Coronary artery (tissue), 2 donors: ENCODE data around the gene SLC2A9.

Source experiments
- DNase-seq: peaks from one replicate; pipeline ENCODE4 v3.0.0-alpha.2; 2017; ENCODE audit warnings: low spot score
- H3K27ac ChIP-seq, 2 donors: fragments of 200-600 bp; sonication (generic); one replicate each; pipeline ENCODE4 v1.5.1; 2016 to 2019
- H3K4me3 ChIP-seq: fragments of 200-600 bp; sonication (generic); 2 replicates; pipeline ENCODE4 v1.5.1; 2016; ENCODE audit warnings: mild to moderate bottlenecking, moderate library complexity
- CTCF ChIP-seq: fragments of 200-600 bp; sonication (generic); IDR thresholded peaks from one replicate; pipeline ENCODE4 v1.5.1; 2019; ENCODE audit warnings: antibody characterized with exemption

SLC2A9 gene

GRCh38 chr4:9880406-9881197, 140.7 kb downstream of the SLC2A9 start:
- Histone ChIP-seq H3K27ac (no peak overlapping the region), H3K4me3 (no peak overlapping the region)
- no peak for TF ChIP-seq CTCF
- DNase-seq = no peak

- H3K27ac ChIP-seq = no peak overlapping the region
- no peak overlapping the region for H3K4me3 ChIP-seq
- no peak for DNase-seq
- TF ChIP-seq CTCF = no peak
Measured at GRCh38 chr4:9877123-9877522, 144.2 kb downstream of the SLC2A9 start.

- no peak overlapping the region for H3K4me3 ChIP-seq
- no peak overlapping the region for H3K27ac ChIP-seq
- no peak for DNase-seq
- TF ChIP-seq CTCF = no peak
Measured at GRCh38 chr4:9875516-9875915, 145.8 kb downstream of the SLC2A9 start.

- H3K4me3 ChIP-seq = no peak overlapping the region
- no peak for TF ChIP-seq CTCF
- no peak for DNase-seq
Measured at GRCh38 chr4:9874385-9874784, 146.9 kb downstream of the SLC2A9 start.

GRCh38 chr4:9870165-9870790, 151.0 kb downstream of the SLC2A9 start:
- no peak overlapping the region for H3K27ac ChIP-seq
- no peak for DNase-seq
- no peak for TF ChIP-seq CTCF
- no peak overlapping the region for H3K4me3 ChIP-seq

More at GRCh38 chr4:9874385-9874784, 146.9 kb downstream of the SLC2A9 start:
- H3K27ac ChIP-seq = no peak overlapping the region

- Histone ChIP-seq H3K4me3 (no peak overlapping the region), H3K27ac (no peak overlapping the region)
- TF ChIP-seq CTCF = no peak
- DNase-seq = no peak
Measured at GRCh38 chr4:9867751-9868425, 153.4 kb downstream of the SLC2A9 start.
